Osteoblast (primary cell): ENCODE measurements around the gene VEZF1. TPM values are rescaled to one million over a fixed set of nuclear protein-coding genes. Genes with fewer than 3 reads are reported as not detected.

Source experiments
- DNase-seq: peaks from one replicate; pipeline ENCODE4 v3.0.0; 2011; ENCODE audit warnings: low spot score, mixed read lengths; ENCODE audit not compliant: insufficient read length; ENCODE audit errors: missing footprints
- H2AFZ ChIP-seq: 2 replicates; pipeline ENCODE4 v1.6.0; 2011; ENCODE audit warnings: mild to moderate bottlenecking, low read length
- H3K27ac ChIP-seq: 2 replicates; pipeline ENCODE4 v1.5.1; 2011; ENCODE audit warnings: mild to moderate bottlenecking, low read depth, low read length, moderate library complexity
- H3K27me3 ChIP-seq: 2 replicates; pipeline ENCODE4 v1.6.0; 2012; ENCODE audit warnings: mild to moderate bottlenecking, control low read depth, inconsistent platforms, low read length, moderate library complexity; ENCODE audit not compliant: insufficient read depth
- H3K36me3 ChIP-seq: 2 replicates; pipeline ENCODE4 v1.5.1; 2011; ENCODE audit warnings: mild to moderate bottlenecking, low read length, control low read depth, moderate library complexity; ENCODE audit not compliant: insufficient read depth
- H3K4me1 ChIP-seq: 2 replicates; pipeline ENCODE4 v1.5.1; 2011; ENCODE audit warnings: mild to moderate bottlenecking, low read length, control low read depth, moderate library complexity; ENCODE audit not compliant: insufficient read depth
- H3K4me2 ChIP-seq: 2 replicates; pipeline ENCODE4 v1.6.0; 2011; ENCODE audit warnings: mild to moderate bottlenecking, low read length; ENCODE audit not compliant: insufficient read depth
- H3K4me3 ChIP-seq: fragments of 200-600 bp; sonication (generic); 3 replicates; pipeline ENCODE4 v1.5.1; 2012; ENCODE audit warnings: mild to moderate bottlenecking, low read length, inconsistent platforms; ENCODE audit not compliant: insufficient read depth
- H3K79me2 ChIP-seq: 2 replicates; pipeline ENCODE4 v1.6.0; 2012; ENCODE audit warnings: mild to moderate bottlenecking, low read length, control low read depth, inconsistent platforms; ENCODE audit not compliant: insufficient read depth
- H3K9me3 ChIP-seq: 2 replicates; pipeline ENCODE4 v1.5.1; 2011; ENCODE audit warnings: low read depth, low read length, control low read depth
- H4K20me1 ChIP-seq: 2 replicates; pipeline ENCODE4 v1.6.0; 2012; ENCODE audit warnings: mild to moderate bottlenecking, low read length, control low read depth; ENCODE audit not compliant: insufficient read depth
- total RNA-seq: library from RNA; depleted of rRNA; stranded (reverse); fragments of >200 nt; gene quantifications from 2 replicates; pipeline ENCODE4 v1.2.3, GENCODE V29; 2012
- TF ChIP-seq, protein P1 (sequence below): IDR thresholded peaks from 2 replicates; pipeline ENCODE4 v1.5.1; 2011; ENCODE audit warnings: mild to moderate bottlenecking, low read depth, low read length, moderate library complexity; ENCODE audit errors: extremely low read depth

VEZF1 gene
- total RNA-seq, 1 donor = 58.6 TPM

DNA sequence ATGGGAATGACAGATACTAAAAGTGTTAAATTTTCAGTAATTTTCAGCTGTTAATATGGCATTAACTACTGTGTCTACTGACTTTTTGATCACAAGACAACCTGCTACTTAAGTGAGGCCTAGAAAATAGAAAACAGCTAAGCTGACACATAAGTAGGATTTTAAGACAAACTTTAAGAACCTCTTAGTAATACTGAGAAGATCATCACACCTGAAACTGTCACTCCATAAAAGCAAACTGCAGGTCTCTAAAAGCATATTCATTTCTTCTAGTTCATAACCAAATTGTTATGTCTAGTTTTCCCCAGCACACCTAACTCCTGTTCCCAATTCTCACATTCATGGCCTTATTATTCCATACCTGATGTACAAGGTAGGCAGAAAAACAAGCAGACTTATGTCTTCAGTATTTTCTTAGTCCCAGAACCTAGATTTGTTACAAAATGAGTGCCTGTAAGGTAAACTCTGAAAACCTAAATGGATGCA is 11.0 kb upstream of the VEZF1 start:
- Histone ChIP-seq H3K4me3 (no peak overlapping the region), H2AFZ (no peak overlapping the region), H3K27ac (no peak overlapping the region), H3K27me3 (no peaks in the 10 kb centered on the region), H3K36me3 (peaks cover 62% of the 10 kb centered on the region), H3K4me2 (no peak overlapping the region), H3K4me1 (peaks cover 24% of the 10 kb centered on the region), H4K20me1 (peaks cover 29% of the 10 kb centered on the region), H3K79me2 (peaks cover 24% of the 10 kb centered on the region), H3K9me3 (no peaks in the 10 kb centered on the region)
- DNase-seq = no peak
- TF ChIP-seq, protein P1, sequence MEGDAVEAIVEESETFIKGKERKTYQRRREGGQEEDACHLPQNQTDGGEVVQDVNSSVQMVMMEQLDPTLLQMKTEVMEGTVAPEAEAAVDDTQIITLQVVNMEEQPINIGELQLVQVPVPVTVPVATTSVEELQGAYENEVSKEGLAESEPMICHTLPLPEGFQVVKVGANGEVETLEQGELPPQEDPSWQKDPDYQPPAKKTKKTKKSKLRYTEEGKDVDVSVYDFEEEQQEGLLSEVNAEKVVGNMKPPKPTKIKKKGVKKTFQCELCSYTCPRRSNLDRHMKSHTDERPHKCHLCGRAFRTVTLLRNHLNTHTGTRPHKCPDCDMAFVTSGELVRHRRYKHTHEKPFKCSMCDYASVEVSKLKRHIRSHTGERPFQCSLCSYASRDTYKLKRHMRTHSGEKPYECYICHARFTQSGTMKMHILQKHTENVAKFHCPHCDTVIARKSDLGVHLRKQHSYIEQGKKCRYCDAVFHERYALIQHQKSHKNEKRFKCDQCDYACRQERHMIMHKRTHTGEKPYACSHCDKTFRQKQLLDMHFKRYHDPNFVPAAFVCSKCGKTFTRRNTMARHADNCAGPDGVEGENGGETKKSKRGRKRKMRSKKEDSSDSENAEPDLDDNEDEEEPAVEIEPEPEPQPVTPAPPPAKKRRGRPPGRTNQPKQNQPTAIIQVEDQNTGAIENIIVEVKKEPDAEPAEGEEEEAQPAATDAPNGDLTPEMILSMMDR = no peak

DNA sequence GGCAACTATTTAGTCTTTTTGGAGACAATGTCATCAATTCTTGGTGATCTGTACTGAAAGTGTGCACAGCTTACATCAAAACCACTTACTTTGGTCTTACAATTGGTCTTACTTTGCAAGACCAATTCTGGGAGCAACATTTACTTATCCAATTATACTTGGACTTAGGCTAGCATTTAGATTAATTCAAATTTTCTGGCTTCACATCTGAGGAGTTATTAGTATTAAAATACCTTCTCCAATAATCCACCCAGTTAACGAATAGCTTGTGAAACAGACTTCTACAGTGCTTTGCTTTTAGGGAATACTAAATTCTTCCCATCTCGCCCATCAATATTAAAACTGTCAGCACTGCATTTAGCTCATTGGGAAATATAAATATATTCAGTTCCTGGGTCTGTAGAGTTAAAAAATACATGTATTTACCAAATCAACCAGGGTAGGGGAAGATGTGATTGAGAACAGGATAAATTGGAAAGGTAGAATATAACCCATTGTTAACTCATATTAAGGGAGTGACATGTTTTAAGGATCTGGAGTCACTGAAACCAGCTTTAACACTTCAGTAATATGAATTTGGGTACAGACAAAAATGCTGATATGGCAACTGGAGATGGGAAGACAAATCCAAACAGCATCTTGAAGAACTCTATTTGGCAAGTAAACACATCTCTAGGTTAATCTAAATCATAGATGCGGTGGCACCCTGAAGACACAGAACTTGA is 9.2 kb upstream of the VEZF1 start:
- H3K9me3 ChIP-seq = no peaks in the 10 kb centered on the region
- no peak overlapping the region for H3K27ac ChIP-seq
- no peak overlapping the region for H3K4me3 ChIP-seq
- DNase-seq = no peak
- TF ChIP-seq, protein P1 = no peak
- H3K4me2 ChIP-seq = no peak overlapping the region
- peaks cover 49% of the 10 kb centered on the region for H3K36me3 ChIP-seq
- H3K79me2 ChIP-seq = peaks cover 9% of the 10 kb centered on the region
- no peak overlapping the region for H2AFZ ChIP-seq
- peaks cover 8% of the 10 kb centered on the region for H3K4me1 ChIP-seq
- no peaks in the 10 kb centered on the region for H3K27me3 ChIP-seq
- peaks cover 13% of the 10 kb centered on the region for H4K20me1 ChIP-seq

- peaks cover 6% of the 10 kb centered on the region for H3K79me2 ChIP-seq
- H3K27ac ChIP-seq = peak overlapping the region; percentile 4
- peaks cover 4% of the 10 kb centered on the region for H3K4me1 ChIP-seq
- no peak overlapping the region for H2AFZ ChIP-seq
- H3K4me2 ChIP-seq = no peak overlapping the region
- H3K36me3 ChIP-seq = peaks cover 38% of the 10 kb centered on the region
- peaks cover 10% of the 10 kb centered on the region for H4K20me1 ChIP-seq
- no peak overlapping the region for H3K4me3 ChIP-seq
- TF ChIP-seq, protein P1 = peak; percentile 77
- peak; percentile 91 for DNase-seq
- H3K9me3 ChIP-seq = no peaks in the 10 kb centered on the region
- no peaks in the 10 kb centered on the region for H3K27me3 ChIP-seq
These were observed 7.3 kb upstream of the VEZF1 start for GRCh38 chr17:57995076-57995956.

- Histone ChIP-seq H3K27ac (peak overlapping the region; percentile 9), H3K4me1 (peaks cover 8% of the 10 kb centered on the region), H3K27me3 (no peaks in the 10 kb centered on the region), H3K9me3 (no peaks in the 10 kb centered on the region), H4K20me1 (peaks cover 6% of the 10 kb centered on the region), H3K4me3 (no peak overlapping the region), H2AFZ (no peak overlapping the region), H3K36me3 (peaks cover 34% of the 10 kb centered on the region), H3K79me2 (peaks cover 6% of the 10 kb centered on the region), H3K4me2 (no peak overlapping the region)
- no peak for DNase-seq
- TF ChIP-seq, protein P1 = no peak
These were observed 6.4 kb upstream of the VEZF1 start for GRCh38 chr17:57994436-57994835.
